Lung microvascular endothelial cell (primary cell): Measurements from ENCODE around the gene THSD4. TPM values are rescaled to one million over a fixed set of nuclear protein-coding genes. Genes with fewer than 3 reads are reported as not detected.

ENCODE experiments used
- DNase-seq, 2 donors: peaks; one replicate each; pipeline versions ENCODE4 v3.0.0 to v3.0.0-alpha.2; 2010; ENCODE audit warnings: low read depth in 2 of 2
- total RNA-seq: library from RNA; depleted of rRNA; stranded (reverse); fragments of >200 nt; gene quantifications from 2 replicates; pipeline ENCODE4 v1.2.1, GENCODE V29; 2014

THSD4 gene
- total RNA-seq, 1 donor from 2014 or later, result 20.2 TPM

- no peak for DNase-seq
These were observed 652.9 kb downstream of the THSD4 start for GRCh38 chr15:71768184-71768583.

GRCh38 chr15:71773206-71773859 is 658.1 kb downstream of the THSD4 start:
- no peak for DNase-seq

GRCh38 chr15:71775856-71776255 is 660.6 kb downstream of the THSD4 start:
- no peak for DNase-seq

GRCh38 chr15:71776304-71776703 is 661.0 kb downstream of the THSD4 start:
- DNase-seq, result no peak

GRCh38 chr15:71777216-71777943 is 662.1 kb downstream of the THSD4 start:
- DNase-seq, result no peak

GRCh38 chr15:71779073-71779797 is 664.0 kb downstream of the THSD4 start:
- no peak for DNase-seq

GRCh38 chr15:71780115-71780976 is 665.1 kb downstream of the THSD4 start:
- peak; percentile 85 to 86 for DNase-seq

GRCh38 chr15:71781179-71781964 is 666.1 kb downstream of the THSD4 start:
- no peak for DNase-seq

GRCh38 chr15:71781965-71782265 is 666.6 kb downstream of the THSD4 start:
- no peak for DNase-seq

GRCh38 chr15:71782422-71783165 is 667.3 kb downstream of the THSD4 start:
- peak in 1 of 2 donors; percentile 50 for DNase-seq

- DNase-seq, result no peak
These were observed 669.4 kb downstream of the THSD4 start for GRCh38 chr15:71784719-71785118.

GRCh38 chr15:71785996-71786395 is 670.7 kb downstream of the THSD4 start:
- no peak for DNase-seq

GRCh38 chr15:71786673-71787072 is 671.4 kb downstream of the THSD4 start:
- DNase-seq, result no peak

GRCh38 chr15:71788646-71789579 is 673.6 kb downstream of the THSD4 start:
- peak; percentile 56 to 78 for DNase-seq

- DNase-seq, result no peak
These were observed 674.3 kb downstream of the THSD4 start for GRCh38 chr15:71789616-71790015.

- DNase-seq, result peak; percentile 64 to 74
These were observed 674.8 kb downstream of the THSD4 start for GRCh38 chr15:71790081-71790480.

- DNase-seq, result no peak
These were observed 676.7 kb downstream of the THSD4 start for GRCh38 chr15:71791975-71792374.

- peak; percentile 63 to 79 for DNase-seq
These were observed 677.2 kb downstream of the THSD4 start for GRCh38 chr15:71792521-71792920.

GRCh38 chr15:71798641-71799040 is 683.4 kb downstream of the THSD4 start:
- no peak for DNase-seq
